SU-DHL-6 (cell line): ENCODE measurements around the gene MEIS2.

Experiments
- H2AFZ ChIP-seq: fragments of 200-600 bp; sonication (generic); 2 replicates; pipeline ENCODE4 v1.6.1; 2014; ENCODE audit warnings: low read depth, mild to moderate bottlenecking, moderate library complexity, mixed read lengths, antibody characterized with exemption, low read length; ENCODE audit not compliant: severe bottlenecking
- H3F3A ChIP-seq: fragments of 200-600 bp; shearing (Covaris generic); 2 replicates; pipeline ENCODE4 v1.6.0; 2016; ENCODE audit warnings: antibody characterized with exemption, mild to moderate bottlenecking; ENCODE audit not compliant: insufficient read depth
- H3K27ac ChIP-seq: fragments of 200-600 bp; sonication (generic); 2 replicates; pipeline ENCODE4 v1.5.1; 2016; ENCODE audit warnings: low read depth, mild to moderate bottlenecking, low read length, moderate library complexity, mixed read lengths
- H3K27me3 ChIP-seq: fragments of 200-600 bp; sonication (generic), shearing (Covaris generic); 2 replicates; pipeline ENCODE4 v1.6.0; 2014; ENCODE audit warnings: mild to moderate bottlenecking, low read length
- H3K36me3 ChIP-seq: fragments of 200-600 bp; sonication (generic); 2 replicates; pipeline ENCODE4 v1.6.1; 2014; ENCODE audit warnings: mild to moderate bottlenecking, low read length, mixed read lengths
- H3K4me2 ChIP-seq: fragments of 300-600, 200-600 bp; shearing (Covaris generic), sonication (generic); 2 replicates; pipeline ENCODE4 v1.6.0; 2014; ENCODE audit warnings: low read length, low read depth, mild to moderate bottlenecking; ENCODE audit not compliant: poor library complexity, severe bottlenecking
- H3K4me3 ChIP-seq: fragments of 200-600 bp; sonication (generic); 2 replicates; pipeline ENCODE4 v1.5.1; 2014; ENCODE audit warnings: antibody characterized with exemption, low read length, mild to moderate bottlenecking, mixed read lengths; ENCODE audit not compliant: insufficient read depth, poor library complexity, severe bottlenecking
- H3K79me2 ChIP-seq: fragments of 200-600 bp; sonication (generic); 2 replicates; pipeline ENCODE4 v1.6.1; 2014; ENCODE audit warnings: mild to moderate bottlenecking, low read length, moderate library complexity; ENCODE audit not compliant: insufficient read depth
- H3K9ac ChIP-seq: fragments of 200-600 bp; sonication (generic); 2 replicates; pipeline ENCODE4 v1.7.0; 2014; ENCODE audit warnings: mild to moderate bottlenecking, low read length
- H3K9me2 ChIP-seq: fragments of 200-600 bp; sonication (generic); replicated peaks from 2 replicates; pipeline ENCODE4 v1.6.1; 2014; ENCODE audit warnings: low read length; ENCODE audit not compliant: insufficient read depth
- H3K9me3 ChIP-seq: fragments of 200-600 bp; sonication (generic); 2 replicates; pipeline ENCODE4 v1.6.1; 2014; ENCODE audit warnings: low read length, mixed read lengths; ENCODE audit not compliant: insufficient read depth
- H4K20me1 ChIP-seq: fragments of 200-600 bp; sonication (generic); 2 replicates; pipeline ENCODE4 v1.6.1; 2014; ENCODE audit warnings: low read depth, mild to moderate bottlenecking, antibody characterized with exemption, low read length, moderate library complexity, mixed read lengths
- EZH2phosphoT487 ChIP-seq: fragments of 200-600 bp; sonication (generic), shearing (Covaris generic); conservative IDR thresholded peaks from 2 replicates; pipeline ENCODE4 v1.6.1; 2018; ENCODE audit warnings: mild to moderate bottlenecking, antibody characterized with exemption, low read length, moderate library complexity, mixed read lengths
- TF ChIP-seq, protein P1 (sequence below): fragments of 200-600 bp; sonication (generic); IDR thresholded peaks from one replicate; pipeline ENCODE4 v1.5.1; 2017; ENCODE audit warnings: antibody characterized with exemption, mild to moderate bottlenecking, low read length, moderate library complexity; ENCODE audit not compliant: insufficient read depth, poor library complexity, severe bottlenecking

The MEIS2 gene

DNA sequence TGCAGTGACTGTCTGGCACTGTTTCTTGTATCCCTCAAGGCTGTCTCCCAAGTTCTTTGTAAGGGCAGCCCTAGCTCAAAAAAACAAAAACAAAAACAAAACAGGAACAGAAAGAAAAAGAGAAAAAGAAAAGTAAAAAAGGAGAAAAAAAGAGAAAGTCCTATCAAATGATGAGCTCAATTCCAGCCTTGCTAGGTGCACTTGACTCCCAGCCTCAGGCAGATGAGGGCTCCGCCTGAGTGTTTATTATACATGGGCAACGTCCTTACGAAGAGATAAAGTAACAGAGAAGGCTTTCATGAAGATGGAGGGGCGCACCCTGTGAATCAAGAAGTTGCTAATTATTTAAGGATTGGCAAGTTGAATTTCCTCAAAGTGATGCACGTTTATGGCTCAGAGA is 175.3 kb downstream of the MEIS2 start:
- no peaks in the 10 kb centered on the region for H3K27me3 ChIP-seq
- no peaks in the 10 kb centered on the region for H3F3A ChIP-seq
- H4K20me1 ChIP-seq = no peaks in the 10 kb centered on the region
- H3K27ac ChIP-seq = no peak overlapping the region
- H3K9me2 ChIP-seq = no peaks in the 10 kb centered on the region
- no peak overlapping the region for H3K9ac ChIP-seq
- H3K79me2 ChIP-seq = no peaks in the 10 kb centered on the region
- peaks cover 8% of the 10 kb centered on the region for H3K36me3 ChIP-seq
- H3K9me3 ChIP-seq = no peaks in the 10 kb centered on the region
- no peak for TF ChIP-seq EZH2phosphoT487
- TF ChIP-seq, protein P1, sequence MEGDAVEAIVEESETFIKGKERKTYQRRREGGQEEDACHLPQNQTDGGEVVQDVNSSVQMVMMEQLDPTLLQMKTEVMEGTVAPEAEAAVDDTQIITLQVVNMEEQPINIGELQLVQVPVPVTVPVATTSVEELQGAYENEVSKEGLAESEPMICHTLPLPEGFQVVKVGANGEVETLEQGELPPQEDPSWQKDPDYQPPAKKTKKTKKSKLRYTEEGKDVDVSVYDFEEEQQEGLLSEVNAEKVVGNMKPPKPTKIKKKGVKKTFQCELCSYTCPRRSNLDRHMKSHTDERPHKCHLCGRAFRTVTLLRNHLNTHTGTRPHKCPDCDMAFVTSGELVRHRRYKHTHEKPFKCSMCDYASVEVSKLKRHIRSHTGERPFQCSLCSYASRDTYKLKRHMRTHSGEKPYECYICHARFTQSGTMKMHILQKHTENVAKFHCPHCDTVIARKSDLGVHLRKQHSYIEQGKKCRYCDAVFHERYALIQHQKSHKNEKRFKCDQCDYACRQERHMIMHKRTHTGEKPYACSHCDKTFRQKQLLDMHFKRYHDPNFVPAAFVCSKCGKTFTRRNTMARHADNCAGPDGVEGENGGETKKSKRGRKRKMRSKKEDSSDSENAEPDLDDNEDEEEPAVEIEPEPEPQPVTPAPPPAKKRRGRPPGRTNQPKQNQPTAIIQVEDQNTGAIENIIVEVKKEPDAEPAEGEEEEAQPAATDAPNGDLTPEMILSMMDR = no peak
- no peak overlapping the region for H3K4me2 ChIP-seq
- H2AFZ ChIP-seq = no peak overlapping the region
- H3K4me3 ChIP-seq = no peak overlapping the region

DNA sequence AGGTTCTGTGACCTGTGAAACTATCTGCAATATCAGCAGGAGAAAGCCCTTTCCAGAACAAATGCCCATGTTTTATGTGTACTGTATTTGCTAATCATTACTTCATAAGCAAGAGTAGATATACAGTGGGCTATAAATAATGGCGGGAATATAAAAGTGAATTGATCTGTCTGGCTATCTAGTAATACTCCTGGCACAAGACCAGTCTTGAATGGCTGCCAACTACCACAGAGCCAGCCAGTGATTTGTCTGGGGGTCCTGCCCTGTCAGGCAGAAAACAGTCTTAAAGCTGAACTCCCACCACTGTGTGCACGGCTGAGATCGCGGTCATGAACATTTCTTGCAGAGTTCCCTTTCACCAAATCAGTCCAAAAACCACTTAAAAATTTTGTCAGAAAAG is 176.3 kb downstream of the MEIS2 start:
- Histone ChIP-seq H2AFZ (no peak overlapping the region), H3K27ac (no peak overlapping the region)

DNA sequence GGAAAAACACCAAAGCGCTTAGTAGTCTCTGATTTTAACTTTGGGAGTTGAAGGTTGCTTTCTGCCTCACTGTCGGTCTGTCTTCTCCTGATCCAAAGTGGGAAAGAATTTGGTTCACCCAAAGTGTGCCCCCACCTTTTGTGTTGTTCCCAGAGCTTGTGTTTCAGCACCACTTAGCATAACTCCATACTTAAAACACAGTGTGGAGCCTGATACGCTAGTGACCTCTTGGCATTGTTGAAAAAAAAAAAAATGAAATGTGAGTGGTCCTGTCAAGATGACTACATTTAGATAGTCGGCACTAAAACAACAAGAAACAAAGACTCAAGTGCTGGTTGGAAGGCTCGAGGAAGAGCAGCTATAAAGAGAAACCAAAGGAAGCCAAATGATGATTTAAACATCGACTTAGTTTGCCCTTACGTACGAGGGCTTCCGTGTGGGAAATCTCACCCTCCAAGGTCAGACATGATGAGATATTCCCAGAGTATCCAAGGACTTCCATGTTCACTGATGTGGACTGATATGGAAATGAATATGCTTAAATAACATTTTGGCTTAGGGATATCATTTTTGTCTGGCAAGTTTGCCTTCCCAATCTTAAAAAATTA is 178.8 kb downstream of the MEIS2 start:
- H3F3A ChIP-seq = no peaks in the 10 kb centered on the region
- H2AFZ ChIP-seq = no peak overlapping the region
- H3K9me2 ChIP-seq = no peaks in the 10 kb centered on the region
- no peaks in the 10 kb centered on the region for H3K36me3 ChIP-seq
- H3K27me3 ChIP-seq = no peaks in the 10 kb centered on the region
- H3K9me3 ChIP-seq = no peaks in the 10 kb centered on the region
- H4K20me1 ChIP-seq = no peaks in the 10 kb centered on the region
- no peak overlapping the region for H3K4me3 ChIP-seq
- TF ChIP-seq, protein P1 = no peak
- TF ChIP-seq EZH2phosphoT487 = no peak
- no peak overlapping the region for H3K4me2 ChIP-seq
- no peak overlapping the region for H3K27ac ChIP-seq
- H3K79me2 ChIP-seq = no peaks in the 10 kb centered on the region
- H3K9ac ChIP-seq = no peak overlapping the region

More for the DNA sequence above, 176.3 kb downstream of the MEIS2 start:
- no peak for TF ChIP-seq EZH2phosphoT487
- TF ChIP-seq, protein P1 = no peak
- H3K9ac ChIP-seq = no peak overlapping the region
- H3K9me3 ChIP-seq = no peaks in the 10 kb centered on the region
- no peaks in the 10 kb centered on the region for H3K9me2 ChIP-seq
- H3K27me3 ChIP-seq = no peaks in the 10 kb centered on the region
- H3K79me2 ChIP-seq = no peaks in the 10 kb centered on the region
- no peak overlapping the region for H3K4me2 ChIP-seq
- no peaks in the 10 kb centered on the region for H3F3A ChIP-seq
- H4K20me1 ChIP-seq = no peaks in the 10 kb centered on the region
- H3K4me3 ChIP-seq = no peak overlapping the region
- peaks cover 4% of the 10 kb centered on the region for H3K36me3 ChIP-seq
